Hepatocyte (in vitro differentiated cells): ENCODE data around the gene B3GNT7.

Experiments
- CTCF ChIP-seq: fragments of 200-600 bp; sonication (generic); IDR thresholded peaks from 2 replicates; pipeline ENCODE4 v1.5.1; 2016; ENCODE audit warnings: antibody characterized with exemption, mild to moderate bottlenecking; ENCODE audit not compliant: poor library complexity
- EZH2 ChIP-seq: fragments of 200-600 bp; sonication (generic); IDR thresholded peaks from 2 replicates; pipeline ENCODE4 v1.6.1; 2016; ENCODE audit warnings: antibody characterized with exemption, mild to moderate bottlenecking, borderline replicate concordance

GRCh38 chr2:231386446-231386845, 9.1 kb upstream of the B3GNT7 start:
- TF ChIP-seq CTCF: no peak
- no peak for TF ChIP-seq EZH2
